ENCODE measurements around the gene LMBRD1.

GRCh38 chr6:69668916-69669315 lies 127.9 kb downstream of the LMBRD1 start:
- no peak for TF ChIP-seq POLR2AphosphoS5 (IDR thresholded peaks at IDR 0.05; ENCODE audit: borderline replicate concordance, low read depth, low read length)
- no peak for TF ChIP-seq EZH2 (IDR thresholded peaks at IDR 0.05)
- TF ChIP-seq FOXP2 (optimal IDR thresholded peaks at IDR 0.05; ENCODE audit: control extremely low read depth, extremely low read length, insufficient read depth), result no peak
